Measurements from ENCODE around the gene UBR1. TPM values are rescaled to one million over a fixed set of nuclear protein-coding genes. Genes with fewer than 3 reads are reported as not detected.
"Not testable (repeated sequence)": the region's sequence is repeated elsewhere in the genome, so short reads cannot be mapped to it uniquely, and the experiment has no call there.

Gene UBR1
- total RNA-seq, 6 experiments from 2014 or later: 24.6 to 30.1 (median 26.8) TPM

- TF ChIP-seq CTCF (IDR thresholded peaks at IDR 0.05): no peak
Observed at GRCh38 chr15:42954291-42954690, 151.5 kb downstream of the UBR1 start.

GRCh38 chr15:42948898-42949297, 156.9 kb downstream of the UBR1 start:
- not testable (repeated sequence) for H3K27ac Mint-ChIP-seq; H3K27me3 Mint-ChIP-seq (ENCODE audit: insufficient read depth); H3K9me3 Mint-ChIP-seq; H3K4me1 Mint-ChIP-seq (ENCODE audit: low read depth); DNase-seq; H3K4me3 Mint-ChIP-seq
- peaks cover 36% of the 10 kb centered on the region for H3K36me3 Mint-ChIP-seq (ENCODE audit: low read depth)

More at GRCh38 chr15:42954291-42954690, 151.5 kb downstream of the UBR1 start:
- peaks cover 71% of the 10 kb centered on the region for H3K36me3 Mint-ChIP-seq (ENCODE audit: low read depth)
- H3K27me3 Mint-ChIP-seq (ENCODE audit: insufficient read depth): no peaks in the 10 kb centered on the region
- no peak overlapping the region for H3K27ac Mint-ChIP-seq
- no peak overlapping the region for H3K4me3 Mint-ChIP-seq
- peaks cover 10% of the 10 kb centered on the region for H3K9me3 Mint-ChIP-seq
- H3K4me1 Mint-ChIP-seq (ENCODE audit: low read depth): peaks cover 23% of the 10 kb centered on the region
- no peak for DNase-seq

GRCh38 chr15:42940527-42940926, 165.3 kb downstream of the UBR1 start:
- H3K9me3 Mint-ChIP-seq: no peaks in the 10 kb centered on the region
- no peak overlapping the region for H3K27ac Mint-ChIP-seq
- TF ChIP-seq CTCF (IDR thresholded peaks at IDR 0.05): no peak
- no peaks in the 10 kb centered on the region for H3K4me1 Mint-ChIP-seq (ENCODE audit: low read depth)
- H3K36me3 Mint-ChIP-seq (ENCODE audit: low read depth): no peaks in the 10 kb centered on the region
- no peak overlapping the region for H3K4me3 Mint-ChIP-seq
- H3K27me3 Mint-ChIP-seq (ENCODE audit: insufficient read depth): no peaks in the 10 kb centered on the region
- no peak for DNase-seq

- H3K4me1 Mint-ChIP-seq (ENCODE audit: low read depth): no peaks in the 10 kb centered on the region
- no peaks in the 10 kb centered on the region for H3K27me3 Mint-ChIP-seq (ENCODE audit: insufficient read depth)
- H3K36me3 Mint-ChIP-seq (ENCODE audit: low read depth): no peaks in the 10 kb centered on the region
- H3K9me3 Mint-ChIP-seq: no peaks in the 10 kb centered on the region
- no peak for DNase-seq
- no peak overlapping the region for H3K4me3 Mint-ChIP-seq
- no peak for TF ChIP-seq CTCF (IDR thresholded peaks at IDR 0.05)
- H3K27ac Mint-ChIP-seq: no peak overlapping the region
Observed at GRCh38 chr15:42939841-42940240, 166.0 kb downstream of the UBR1 start.

GRCh38 chr15:42937143-42937542, 168.7 kb downstream of the UBR1 start:
- no peaks in the 10 kb centered on the region for H3K4me1 Mint-ChIP-seq (ENCODE audit: low read depth)
- no peaks in the 10 kb centered on the region for H3K27me3 Mint-ChIP-seq (ENCODE audit: insufficient read depth)
- no peak for DNase-seq
- no peaks in the 10 kb centered on the region for H3K36me3 Mint-ChIP-seq (ENCODE audit: low read depth)
- no peak overlapping the region for H3K4me3 Mint-ChIP-seq
- no peak overlapping the region for H3K27ac Mint-ChIP-seq
- TF ChIP-seq CTCF (IDR thresholded peaks at IDR 0.05): no peak
- H3K9me3 Mint-ChIP-seq: no peaks in the 10 kb centered on the region

- Mint-ChIP-seq H3K36me3 (ENCODE audit: low read depth) (no peaks in the 10 kb centered on the region), H3K9me3 (no peaks in the 10 kb centered on the region), H3K27me3 (ENCODE audit: insufficient read depth) (peaks cover 2% of the 10 kb centered on the region; the same call in 1 of the 2 replicates), H3K27ac (no peak overlapping the region), H3K4me1 (ENCODE audit: low read depth) (no peaks in the 10 kb centered on the region), H3K4me3 (no peak overlapping the region)
- no peak for TF ChIP-seq CTCF (IDR thresholded peaks at IDR 0.05)
- no peak for DNase-seq
Observed at GRCh38 chr15:42933886-42934667, 171.8 kb downstream of the UBR1 start.

Data from HFFc6 (cell line).